Stomach (tissue), 4 donors: ENCODE results near the gene UBE2M.

Source experiments
- CTCF ChIP-seq, 7 experiments: fragments of 450-650 bp in 4 of 7; fragments of 200-600 bp in 3 of 7; sonication (generic) in 3 of 7; IDR thresholded peaks; one replicate each; pipeline ENCODE4 v1.5.1; 2016 to 2019; ENCODE audit warnings: antibody characterized with exemption in 7 of 7, control low read depth in 2 of 7, mild to moderate bottlenecking in 1 of 7
- POLR2A ChIP-seq, 4 donors: fragments of 450-650 bp; IDR thresholded peaks; one replicate each; pipeline ENCODE4 v1.6.1; 2016; ENCODE audit warnings: antibody characterized with exemption in 4 of 4, control low read depth in 2 of 4, mild to moderate bottlenecking in 1 of 4, moderate library complexity in 1 of 4

GRCh38 chr19:58551577-58552471 is 6.6 kb downstream of the UBE2M start:
- no peak for TF ChIP-seq CTCF (IDR thresholded peaks at IDR 0.05)
- TF ChIP-seq POLR2A (IDR thresholded peaks at IDR 0.05), result no peak
